CD14-positive monocyte (primary cell): ENCODE data around the gene SYNJ2. TPM values are rescaled to one million over a fixed set of nuclear protein-coding genes. Genes with fewer than 3 reads are reported as not detected.

Source experiments
- DNase-seq, 3 donors: peaks; one replicate each; pipeline ENCODE4 v3.0.0-alpha.2; 2011 to 2022
- H2AFZ ChIP-seq: 2 replicates; pipeline ENCODE4 v1.6.0; 2012; ENCODE audit warnings: mild to moderate bottlenecking, low read depth, low read length, inconsistent platforms; ENCODE audit not compliant: insufficient read depth, poor library complexity, severe bottlenecking
- H3K27ac ChIP-seq, 2 donors: 1 replicate in 1 of 2; 2 replicates in 1 of 2; pipeline ENCODE4 v1.5.1; 2012 to 2013; ENCODE audit warnings: low read length in 2 of 2, control low read depth in 1 of 2, inconsistent platforms in 1 of 2, low read depth in 1 of 2, mild to moderate bottlenecking in 1 of 2
- H3K27me3 ChIP-seq, 2 donors: one replicate each; pipeline versions ENCODE4 v1.6.0 to v1.6.1; 2011 to 2013; ENCODE audit warnings: low read length in 2 of 2; ENCODE audit not compliant: control insufficient read depth in 2 of 2, insufficient read depth in 2 of 2
- H3K36me3 ChIP-seq, 2 donors: replicated peaks in 1 of 2; 1 replicate in 1 of 2; 2 replicates in 1 of 2; pipeline versions ENCODE4 v1.5.1 to v1.6.1; 2012 to 2013; ENCODE audit warnings: low read length in 2 of 2, control low read depth in 1 of 2, inconsistent platforms in 1 of 2, mild to moderate bottlenecking in 1 of 2; ENCODE audit not compliant: insufficient read depth in 2 of 2, control insufficient read depth in 1 of 2
- H3K4me1 ChIP-seq, 2 donors: 1 replicate in 1 of 2; 2 replicates in 1 of 2; pipeline versions ENCODE4 v1.5.1 to v1.6.1; 2012 to 2013; ENCODE audit warnings: low read length in 2 of 2, control low read depth in 1 of 2, inconsistent platforms in 1 of 2, mild to moderate bottlenecking in 1 of 2, moderate library complexity in 1 of 2; ENCODE audit not compliant: insufficient read depth in 2 of 2, control insufficient read depth in 1 of 2
- H3K4me2 ChIP-seq: replicated peaks from 2 replicates; pipeline ENCODE3; 2012; ENCODE audit warnings: low read length, moderate library complexity, mild to moderate bottlenecking; ENCODE audit not compliant: poor library complexity, severe bottlenecking; ENCODE audit errors: extremely low read depth
- H3K4me3 ChIP-seq, 3 experiments: fragments of 200-600 bp in 1 of 3; sonication (generic) in 1 of 3; replicated peaks in 1 of 3; 1 replicate in 2 of 3; 2 replicates in 1 of 3; pipeline ENCODE4 v1.5.1; 2011 to 2013; ENCODE audit warnings: low read length in 3 of 3, mild to moderate bottlenecking in 3 of 3, control low read depth in 2 of 3, low read depth in 2 of 3, inconsistent platforms in 1 of 3, moderate library complexity in 1 of 3
- H3K79me2 ChIP-seq: 2 replicates; pipeline ENCODE4 v1.6.0; 2012; ENCODE audit warnings: mild to moderate bottlenecking, control low read depth, inconsistent platforms, low read length, moderate library complexity; ENCODE audit not compliant: insufficient read depth
- H3K9ac ChIP-seq: 2 replicates; pipeline ENCODE4 v1.6.0; 2017; ENCODE audit warnings: low read length, mild to moderate bottlenecking; ENCODE audit not compliant: insufficient read depth, poor library complexity, severe bottlenecking
- H3K9me3 ChIP-seq, 2 donors: replicated peaks in 1 of 2; 1 replicate in 1 of 2; 2 replicates in 1 of 2; pipeline versions ENCODE4 v1.5.1 to v1.6.1; 2012 to 2013; ENCODE audit warnings: low read length in 2 of 2, control low read depth in 1 of 2; ENCODE audit not compliant: control insufficient read depth in 1 of 2, insufficient read depth in 1 of 2
- H4K20me1 ChIP-seq: 2 replicates; pipeline ENCODE4 v1.6.0; 2012; ENCODE audit warnings: mild to moderate bottlenecking, low read length, control low read depth, moderate library complexity; ENCODE audit not compliant: insufficient read depth
- H3K27ac Mint-ChIP-seq, 7 donors: one replicate each; pipeline ENCODE4 v1.8.0; 2020; ENCODE audit warnings: mild to moderate bottlenecking in 7 of 7, mixed read lengths in 7 of 7, moderate library complexity in 6 of 7, inconsistent platforms in 2 of 7
- H3K27me3 Mint-ChIP-seq, 3 donors: one replicate each; pipeline ENCODE4 v1.8.0; 2021 to 2022; ENCODE audit warnings: low read depth in 3 of 3, mild to moderate bottlenecking in 3 of 3, mixed read lengths in 3 of 3, moderate library complexity in 3 of 3, inconsistent platforms in 1 of 3
- H3K36me3 Mint-ChIP-seq, 2 donors: one replicate each; pipeline ENCODE4 v1.8.0; 2020; ENCODE audit warnings: mixed read lengths in 2 of 2, inconsistent platforms in 1 of 2, mild to moderate bottlenecking in 1 of 2
- H3K4me1 Mint-ChIP-seq: one replicate; pipeline ENCODE4 v1.8.0; 2020; ENCODE audit warnings: mild to moderate bottlenecking, mixed read lengths
- H3K4me3 Mint-ChIP-seq, 2 donors: one replicate each; pipeline ENCODE4 v1.8.0; 2020; ENCODE audit warnings: mild to moderate bottlenecking in 2 of 2, mixed read lengths in 2 of 2, moderate library complexity in 1 of 2
- H3K9me3 Mint-ChIP-seq, 7 donors: one replicate each; pipeline ENCODE4 v1.8.0; 2020 to 2022; ENCODE audit warnings: mixed read lengths in 7 of 7, mild to moderate bottlenecking in 6 of 7, moderate library complexity in 6 of 7, inconsistent platforms in 2 of 7
- CTCF ChIP-seq: fragments of 200-600 bp; IDR thresholded peaks from one replicate; pipeline ENCODE4 v1.8.0; 2022; ENCODE audit warnings: antibody characterized with exemption, mild to moderate bottlenecking
- WGBS: methylation state at CpG from one replicate; pipeline ENCODE4 v1.1.5; 2013; ENCODE audit warnings: missing lambda C conversion rate; ENCODE audit not compliant: insufficient coverage; 5-methylcytosine and 5-hydroxymethylcytosine counted together
- intact Hi-C, 2 donors: fragments of 100-400 bp; cut with micrococcal nuclease; formaldehyde crosslinking; loops; one replicate each; pipeline versions ENCODE4 v1.15.0 to v1.15.1; 2023
- polyA plus RNA-seq, 3 donors: library from polyadenylated mRNA; depleted of rRNA in 1 of 3; unstranded in 2 of 3; stranded (reverse) in 1 of 3; fragments of 300-500 nt in 2 of 3; fragments of >200 nt in 1 of 3; fragmentation: Illumina TruSeq in 2 of 3; gene quantifications; 1 replicate in 2 of 3; 2 replicates in 1 of 3; pipeline ENCODE4 v1.2.3, GENCODE V29; 2012 to 2021

SYNJ2 gene
- polyA plus RNA-seq, 3 donors, result 0.82 to 2.0 (median 1.6) TPM

- intact Hi-C loops, result no loop called here
- TF ChIP-seq CTCF, result no peak
- Histone ChIP-seq H2AFZ (no peak overlapping the region), H3K9ac (no peak overlapping the region), H3K4me3 (no peak overlapping the region), H3K4me2 (no peak overlapping the region), H3K4me1 (peaks cover 39 to 46% of the 10 kb centered on the region in 2 donors), H3K79me2 (no peaks in the 10 kb centered on the region), H3K9me3 (no peaks in the 10 kb centered on the region), H3K27ac (no peak overlapping the region), H3K36me3 (no peaks in the 10 kb centered on the region), H3K27me3 (no peaks in the 10 kb centered on the region), H4K20me1 (no peaks in the 10 kb centered on the region)
- Mint-ChIP-seq H3K36me3 (peaks cover 0 to 2% of the 10 kb centered on the region in 2 donors), H3K27me3 (peaks cover 2 to 9% (median 6%) of the 10 kb centered on the region in 3 donors), H3K4me3 (no peak overlapping the region), H3K9me3 (peaks cover 0 to 3% (median 0%) of the 10 kb centered on the region in 7 donors), H3K27ac (no peak overlapping the region), H3K4me1 (peaks cover 30% of the 10 kb centered on the region)
- WGBS, result 94% methylated on average over 5 of the region's 12 CpGs
- DNase-seq, result no peak
Observed at GRCh38 chr6:158037021-158037420, 55.4 kb downstream of the SYNJ2 start.

- Histone ChIP-seq H3K4me1 (peaks cover 32 to 38% of the 10 kb centered on the region in 2 donors), H4K20me1 (no peaks in the 10 kb centered on the region), H3K36me3 (no peaks in the 10 kb centered on the region), H3K4me2 (no peak overlapping the region), H3K9me3 (no peaks in the 10 kb centered on the region), H3K4me3 (no peak overlapping the region), H3K79me2 (no peaks in the 10 kb centered on the region), H3K27ac (no peak overlapping the region), H3K9ac (no peak overlapping the region), H2AFZ (no peak overlapping the region), H3K27me3 (no peaks in the 10 kb centered on the region)
- Mint-ChIP-seq H3K27me3 (peaks cover 2 to 10% (median 9%) of the 10 kb centered on the region in 3 donors), H3K27ac (peak overlapping the region in 1 of 7 donors; percentile 55), H3K36me3 (peaks cover 0 to 5% of the 10 kb centered on the region in 2 donors), H3K9me3 (peaks cover 0 to 3% (median 0%) of the 10 kb centered on the region in 7 donors), H3K4me3 (no peak overlapping the region), H3K4me1 (peaks cover 25% of the 10 kb centered on the region)
- no peak for TF ChIP-seq CTCF
- no peak for DNase-seq
- WGBS, result 97% methylated on average over 8 of the region's 10 CpGs
- intact Hi-C loops, result no loop called here
Observed at GRCh38 chr6:158037771-158038170, 56.1 kb downstream of the SYNJ2 start.
